ENCODE measurements around the gene MISP.

DNA sequence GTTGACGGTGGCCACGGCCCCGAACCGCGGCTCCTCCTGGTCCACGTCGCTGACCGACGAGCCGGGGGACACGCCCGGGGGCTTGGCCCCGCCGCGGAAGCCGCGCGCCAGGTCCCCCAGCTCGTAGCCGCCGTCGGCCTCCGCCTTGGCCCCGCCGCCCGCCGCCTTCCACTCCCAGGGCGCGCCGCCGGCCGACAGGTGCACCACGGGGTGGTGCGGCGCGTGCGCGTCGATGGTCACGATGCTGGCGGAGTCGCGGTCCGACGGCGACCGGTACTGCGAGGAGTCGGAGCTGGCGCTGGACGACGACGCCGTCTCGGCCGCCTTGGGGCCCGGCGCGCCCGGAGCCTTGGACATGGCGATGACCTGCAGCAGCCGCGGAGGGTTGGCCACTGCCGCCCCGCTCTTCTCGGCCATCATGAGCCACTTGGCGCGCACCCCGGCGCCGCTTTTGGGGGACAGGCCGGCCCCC is 61.9 kb downstream of the MISP start:
- TF ChIP-seq TAF1 (IDR thresholded peaks at IDR 0.05; ENCODE audit: borderline replicate concordance, low read depth, low read length) (no peak), EP300 (IDR thresholded peaks at IDR 0.05; ENCODE audit: borderline replicate concordance in 1 of 2, low read depth in 1 of 2, low read length in 1 of 2) (no peak), RAD21 (IDR thresholded peaks at IDR 0.05; ENCODE audit: low read length) (no peak), RCOR1 (IDR thresholded peaks at IDR 0.05; ENCODE audit: low read length) (no peak), ELF1 (IDR thresholded peaks at IDR 0.05) (no peak), CHD2 (IDR thresholded peaks at IDR 0.05; ENCODE audit: low read length, partially characterized antibody) (no peak)
- TF ChIP-seq, protein P1, sequence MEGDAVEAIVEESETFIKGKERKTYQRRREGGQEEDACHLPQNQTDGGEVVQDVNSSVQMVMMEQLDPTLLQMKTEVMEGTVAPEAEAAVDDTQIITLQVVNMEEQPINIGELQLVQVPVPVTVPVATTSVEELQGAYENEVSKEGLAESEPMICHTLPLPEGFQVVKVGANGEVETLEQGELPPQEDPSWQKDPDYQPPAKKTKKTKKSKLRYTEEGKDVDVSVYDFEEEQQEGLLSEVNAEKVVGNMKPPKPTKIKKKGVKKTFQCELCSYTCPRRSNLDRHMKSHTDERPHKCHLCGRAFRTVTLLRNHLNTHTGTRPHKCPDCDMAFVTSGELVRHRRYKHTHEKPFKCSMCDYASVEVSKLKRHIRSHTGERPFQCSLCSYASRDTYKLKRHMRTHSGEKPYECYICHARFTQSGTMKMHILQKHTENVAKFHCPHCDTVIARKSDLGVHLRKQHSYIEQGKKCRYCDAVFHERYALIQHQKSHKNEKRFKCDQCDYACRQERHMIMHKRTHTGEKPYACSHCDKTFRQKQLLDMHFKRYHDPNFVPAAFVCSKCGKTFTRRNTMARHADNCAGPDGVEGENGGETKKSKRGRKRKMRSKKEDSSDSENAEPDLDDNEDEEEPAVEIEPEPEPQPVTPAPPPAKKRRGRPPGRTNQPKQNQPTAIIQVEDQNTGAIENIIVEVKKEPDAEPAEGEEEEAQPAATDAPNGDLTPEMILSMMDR (IDR thresholded peaks at IDR 0.05) = no peak
- TF ChIP-seq, protein P2, sequence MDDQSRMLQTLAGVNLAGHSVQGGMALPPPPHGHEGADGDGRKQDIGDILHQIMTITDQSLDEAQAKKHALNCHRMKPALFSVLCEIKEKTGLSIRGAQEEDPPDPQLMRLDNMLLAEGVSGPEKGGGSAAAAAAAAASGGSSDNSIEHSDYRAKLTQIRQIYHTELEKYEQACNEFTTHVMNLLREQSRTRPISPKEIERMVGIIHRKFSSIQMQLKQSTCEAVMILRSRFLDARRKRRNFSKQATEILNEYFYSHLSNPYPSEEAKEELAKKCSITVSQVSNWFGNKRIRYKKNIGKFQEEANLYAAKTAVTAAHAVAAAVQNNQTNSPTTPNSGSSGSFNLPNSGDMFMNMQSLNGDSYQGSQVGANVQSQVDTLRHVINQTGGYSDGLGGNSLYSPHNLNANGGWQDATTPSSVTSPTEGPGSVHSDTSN (IDR thresholded peaks at IDR 0.05) = no peak

All from SK-N-SH (cell line).